NCI-H1105 (cell line): Measurements from ENCODE around the gene TIE1.

Experiments
- DNase-seq: peaks from one replicate; lab custom pipeline; 2025; lab: John Stamatoyannopoulos, UW

The TIE1 gene

DNA sequence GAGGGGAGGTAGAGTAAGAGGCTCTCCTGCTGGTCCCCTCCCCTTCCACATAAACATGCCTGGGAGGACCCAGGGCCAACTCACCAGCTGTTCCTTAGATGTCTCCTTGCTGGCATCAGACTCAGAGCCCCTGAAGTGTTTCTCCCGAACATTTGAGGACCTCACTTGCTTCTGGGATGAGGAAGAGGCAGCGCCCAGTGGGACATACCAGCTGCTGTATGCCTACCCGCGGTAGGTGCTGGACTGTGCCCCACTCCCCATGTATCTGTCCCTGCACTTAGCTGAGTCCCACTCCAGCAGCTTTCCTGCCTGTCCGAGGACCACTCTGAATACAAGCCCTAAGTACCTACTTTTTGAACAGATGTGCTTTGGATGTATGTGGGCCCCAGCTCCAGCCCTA lies 37.2 kb downstream of the TIE1 start:
- DNase-seq, result no peak

GRCh38 chr1:43339584-43340232 lies 38.9 kb downstream of the TIE1 start:
- DNase-seq, result no peak

- DNase-seq, result no peak
Observed at GRCh38 chr1:43340559-43340958, 39.8 kb downstream of the TIE1 start.

- DNase-seq, result no peak
Observed at GRCh38 chr1:43344267-43344850, 43.6 kb downstream of the TIE1 start.

DNA sequence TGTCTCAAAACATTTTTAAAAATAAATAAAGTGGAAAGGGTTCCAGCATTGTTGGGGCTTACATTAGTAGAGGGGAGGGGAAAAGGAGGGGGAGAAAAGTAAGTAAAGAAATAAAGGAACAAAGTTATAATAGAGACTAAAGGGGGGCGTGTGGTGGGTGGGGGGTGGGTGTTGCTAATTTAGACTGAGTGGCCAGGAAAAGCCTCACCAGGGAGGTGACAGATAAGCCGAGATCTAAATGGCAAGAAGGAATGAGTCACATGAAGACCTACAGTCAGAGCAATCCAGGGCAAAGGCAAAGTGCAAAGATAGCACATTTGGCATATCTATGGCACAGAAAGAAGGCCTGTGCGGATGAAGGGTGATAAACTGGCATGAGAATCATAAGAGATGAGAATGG lies 44.3 kb downstream of the TIE1 start:
- no peak for DNase-seq

GRCh38 chr1:43346636-43347035 lies 45.9 kb downstream of the TIE1 start:
- no peak for DNase-seq

DNA sequence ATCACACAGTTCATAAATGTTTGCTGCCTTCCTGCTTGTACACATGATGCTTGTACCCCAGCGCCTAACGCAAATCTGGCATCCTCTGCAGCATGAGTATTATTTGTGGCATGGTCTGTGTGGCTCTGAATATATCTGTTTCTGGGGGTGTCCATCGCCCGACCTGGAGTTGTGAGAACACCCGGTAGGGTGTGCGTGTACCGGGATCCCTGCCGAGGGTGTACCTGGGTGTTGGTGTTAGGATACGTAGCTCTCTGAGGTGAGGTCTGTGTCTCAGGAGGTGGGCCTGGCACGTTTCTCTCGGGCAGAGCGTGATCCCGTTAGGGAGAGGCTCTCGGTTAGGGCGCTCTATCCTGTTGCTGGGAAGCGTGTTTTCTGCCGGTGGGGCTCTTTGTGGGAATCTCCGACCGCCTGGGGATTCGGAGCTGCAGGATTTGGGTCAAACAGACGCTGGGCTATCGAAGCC lies 47.6 kb downstream of the TIE1 start:
- peak; percentile 84 for DNase-seq

GRCh38 chr1:43348809-43349593 lies 48.2 kb downstream of the TIE1 start:
- peak; percentile 97 for DNase-seq

- DNase-seq, result no peak
Observed at GRCh38 chr1:43349594-43350306, 49.0 kb downstream of the TIE1 start.

DNA sequence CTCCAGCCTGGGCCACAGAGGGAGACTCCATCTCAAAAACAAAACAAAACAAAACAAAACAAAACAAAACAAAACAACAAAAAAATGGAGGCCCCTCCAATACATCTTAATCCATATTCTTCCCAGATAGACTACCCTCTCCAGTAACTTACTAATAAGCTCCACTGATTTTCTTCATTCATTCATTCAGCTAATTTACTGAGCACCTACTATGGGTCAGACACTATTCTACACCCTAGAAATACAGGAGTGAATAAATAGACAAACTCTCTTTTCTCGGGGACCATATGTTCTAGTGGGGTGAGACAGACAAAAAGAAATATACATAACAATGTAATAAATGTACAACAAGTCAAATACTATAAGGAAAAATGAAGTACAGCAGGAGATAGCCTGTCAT lies 50.2 kb downstream of the TIE1 start:
- no peak for DNase-seq

DNA sequence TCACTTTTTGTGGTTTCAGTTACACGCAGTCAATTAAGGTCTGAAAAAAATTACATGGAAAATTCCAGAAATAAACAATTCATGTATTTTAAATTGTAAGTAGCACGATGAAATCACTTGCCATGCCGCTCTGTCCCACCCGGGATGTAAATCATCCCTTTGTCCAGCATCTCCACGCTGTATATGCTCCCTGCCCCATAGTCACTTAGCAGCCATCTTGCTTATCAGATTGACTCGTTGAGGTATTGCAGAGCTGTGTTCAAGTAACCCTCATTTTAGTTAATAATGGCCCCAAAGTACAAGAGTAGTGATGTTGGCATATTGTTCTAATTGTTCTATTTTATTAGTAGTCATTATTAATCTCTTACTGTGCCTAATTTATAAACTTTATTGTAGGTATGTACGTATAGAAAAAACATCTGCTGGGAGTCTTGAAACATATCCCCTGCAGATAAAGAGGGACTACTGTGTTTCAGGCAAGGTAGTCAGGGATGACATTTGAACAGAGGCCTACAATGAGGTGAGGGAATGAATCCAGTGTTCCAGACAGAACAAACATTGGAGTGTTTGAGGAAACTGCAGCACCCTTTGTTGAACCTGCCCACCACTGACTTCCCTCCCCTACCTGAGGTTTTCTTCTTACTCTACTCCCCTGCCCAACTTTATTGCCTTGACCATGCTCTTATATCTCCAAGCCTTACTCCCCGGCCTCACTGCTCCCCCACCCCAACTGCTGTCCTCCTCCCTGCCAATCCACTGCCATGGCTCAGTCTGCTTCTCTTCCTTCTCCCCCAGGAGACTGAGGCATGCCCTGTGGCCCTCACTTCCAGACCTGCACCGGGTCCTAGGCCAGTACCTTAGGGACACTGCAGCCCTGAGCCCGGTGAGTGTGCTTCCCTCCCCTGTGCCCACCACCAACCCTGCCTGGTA lies 50.9 kb downstream of the TIE1 start:
- DNase-seq, result no peak

- no peak for DNase-seq
Observed at GRCh38 chr1:43352351-43352705, 51.5 kb downstream of the TIE1 start.

GRCh38 chr1:43352881-43353280 lies 52.1 kb downstream of the TIE1 start:
- DNase-seq, result no peak

- no peak for DNase-seq
Observed at GRCh38 chr1:43354471-43354870, 53.7 kb downstream of the TIE1 start.

DNA sequence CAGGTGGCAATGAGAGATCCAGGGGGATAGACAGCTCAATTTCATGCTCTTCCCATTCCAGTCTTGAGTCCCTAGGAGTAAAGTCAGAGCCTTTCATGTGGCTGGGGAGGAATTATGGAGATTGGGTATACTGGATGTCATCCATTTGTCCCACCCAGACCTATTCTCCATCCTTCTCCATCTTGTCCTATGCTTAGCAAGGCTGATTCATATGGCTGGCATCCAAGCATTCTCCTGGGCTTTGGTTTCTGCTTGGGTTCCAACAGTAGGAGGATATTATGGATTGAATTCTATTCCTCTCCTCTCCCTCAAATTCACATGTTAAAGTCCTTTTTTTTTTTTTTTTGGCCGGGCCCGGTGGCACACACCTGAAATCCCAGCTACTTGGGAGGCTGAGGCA lies 54.2 kb downstream of the TIE1 start:
- no peak for DNase-seq

- DNase-seq, result no peak
Observed at GRCh38 chr1:43357251-43357650, 56.5 kb downstream of the TIE1 start.

DNA sequence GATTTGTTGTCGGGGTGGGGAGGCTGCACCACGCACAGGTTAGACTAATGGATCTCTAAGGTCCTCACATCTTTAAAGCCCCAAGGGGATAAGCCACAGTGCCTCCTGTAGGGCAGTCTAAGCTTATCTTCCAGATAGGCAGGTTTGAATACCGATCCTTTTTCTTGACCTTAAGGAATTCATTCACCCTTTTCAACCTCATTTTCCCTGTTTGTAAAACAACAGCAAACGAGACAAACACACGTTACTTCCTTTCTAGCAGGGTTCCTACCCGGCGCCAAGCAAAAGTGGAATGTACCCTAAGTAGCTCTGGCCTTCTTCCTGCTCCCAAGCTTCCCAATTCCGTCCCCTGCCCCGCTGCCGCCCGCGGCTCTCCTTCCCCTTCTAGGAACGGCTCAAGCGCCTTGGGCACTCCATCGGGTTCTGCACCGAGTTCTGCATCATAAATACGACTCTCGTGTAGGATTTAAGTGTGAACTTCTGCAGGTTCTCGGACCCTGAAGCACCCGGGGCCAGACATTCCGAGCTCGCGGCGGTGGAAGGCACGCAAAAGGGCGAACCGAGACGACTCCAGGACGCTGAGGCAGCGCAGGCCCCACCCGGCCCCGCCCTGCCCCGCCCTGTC lies 57.5 kb downstream of the TIE1 start:
- DNase-seq, result no peak

DNA sequence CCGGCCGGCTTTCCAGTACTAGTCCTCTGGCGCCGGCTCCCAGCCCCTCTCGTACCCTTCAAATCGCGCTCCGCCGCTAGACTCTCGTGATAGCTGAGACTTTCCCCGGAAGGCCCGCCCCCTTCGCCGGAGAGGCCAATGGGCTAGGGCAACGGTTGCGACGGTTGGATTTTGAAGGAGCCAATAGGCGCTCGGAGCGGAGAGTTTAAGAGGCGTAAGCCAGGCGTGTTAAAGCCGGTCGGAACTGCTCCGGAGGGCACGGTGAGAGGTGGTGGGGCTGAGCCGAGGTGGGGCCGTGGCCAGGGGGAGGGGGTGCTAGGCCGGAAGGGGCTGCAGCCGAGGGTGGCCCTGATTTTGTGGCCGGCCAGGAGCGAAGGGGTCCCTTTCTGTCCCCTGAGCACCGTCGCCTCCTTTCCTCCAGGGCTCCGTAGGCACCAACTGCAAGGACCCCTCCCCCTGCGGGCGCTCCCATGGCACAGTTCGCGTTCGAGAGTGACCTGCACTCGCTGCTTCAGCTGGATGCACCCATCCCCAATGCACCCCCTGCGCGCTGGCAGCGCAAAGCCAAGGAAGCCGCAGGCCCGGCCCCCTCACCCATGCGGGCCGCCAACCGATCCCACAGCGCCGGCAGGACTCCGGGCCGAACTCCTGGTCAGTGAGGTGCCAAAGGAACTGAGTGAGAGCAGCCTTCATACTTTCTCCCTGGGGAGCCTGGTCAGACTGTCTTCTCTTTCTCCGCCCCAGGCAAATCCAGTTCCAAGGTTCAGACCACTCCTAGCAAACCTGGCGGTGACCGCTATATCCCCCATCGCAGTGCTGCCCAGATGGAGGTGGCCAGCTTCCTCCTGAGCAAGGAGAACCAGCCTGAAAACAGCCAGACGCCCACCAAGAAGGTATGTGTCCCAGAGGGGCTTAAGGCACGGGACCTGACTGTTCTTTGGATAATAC lies 58.2 kb downstream of the TIE1 start, which contains the start of gene CDC20:
CDC20 (plus strand) TSS at position 236 of the 948 bp plus-strand sequence; CDS start at position 471, 235 bp downstream.
- peak; percentile 99 for DNase-seq

DNA sequence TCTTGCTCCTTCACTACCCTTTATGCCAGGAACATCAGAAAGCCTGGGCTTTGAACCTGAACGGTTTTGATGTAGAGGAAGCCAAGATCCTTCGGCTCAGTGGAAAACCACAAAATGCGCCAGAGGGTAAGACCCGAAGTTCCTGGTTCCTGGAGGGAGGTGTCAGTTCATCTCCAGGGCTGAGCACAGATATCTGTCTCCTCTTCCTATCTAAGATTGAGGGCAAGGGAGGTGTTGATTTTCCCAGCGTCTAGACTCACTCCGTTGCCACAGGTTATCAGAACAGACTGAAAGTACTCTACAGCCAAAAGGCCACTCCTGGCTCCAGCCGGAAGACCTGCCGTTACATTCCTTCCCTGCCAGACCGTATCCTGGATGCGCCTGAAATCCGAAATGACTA lies 58.9 kb downstream of the TIE1 start:
- no peak for DNase-seq

GRCh38 chr1:43360616-43361015 lies 59.8 kb downstream of the TIE1 start:
- no peak for DNase-seq
